Measurements from ENCODE around the gene ECE2.

ECE2 gene

DNA sequence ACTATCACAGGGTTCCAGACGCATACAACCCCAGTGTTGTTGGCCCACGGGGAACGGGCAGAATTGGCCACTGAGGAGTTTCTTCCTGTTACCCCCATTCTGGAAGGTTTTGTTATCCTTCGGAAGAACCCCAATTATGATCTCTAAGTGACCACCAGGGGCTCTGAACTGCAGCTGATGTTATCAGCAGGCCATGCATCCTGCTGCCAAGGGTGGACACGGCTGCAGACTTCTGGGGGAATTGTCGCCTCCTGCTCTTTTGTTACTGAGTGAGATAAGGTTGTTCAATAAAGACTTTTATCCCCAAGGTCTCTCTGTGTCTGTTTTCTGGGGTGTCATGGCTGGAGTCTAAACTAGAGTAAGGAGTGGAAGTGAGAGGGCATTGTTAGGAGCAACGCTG, 32.9 kb downstream of the ECE2 start:
- no peak overlapping the region for H3K4me3 ChIP-seq
- H3K27ac ChIP-seq = no peak overlapping the region
- H3K36me3 ChIP-seq = peaks cover 55 to 67% (median 63%) of the 10 kb centered on the region in 11 experiments

DNA sequence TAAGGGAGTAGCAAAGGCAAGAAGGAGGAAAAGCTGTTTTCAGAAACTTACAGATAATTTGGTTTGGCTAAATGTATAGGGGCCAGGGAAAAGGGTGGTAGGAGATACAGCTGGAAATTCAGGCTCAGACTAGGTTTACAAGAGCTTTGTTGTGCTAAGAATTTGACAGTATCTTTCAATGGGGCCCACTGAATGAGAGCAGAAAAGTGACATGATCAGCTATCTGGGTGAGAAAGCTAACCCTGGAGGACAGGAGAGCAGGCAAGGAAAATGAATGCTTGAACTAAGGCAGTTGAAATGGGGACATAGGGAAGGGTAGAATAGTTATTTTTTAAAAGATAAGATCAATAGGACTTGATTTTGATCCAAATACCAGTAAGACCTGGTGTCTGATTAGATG, 35.8 kb downstream of the ECE2 start:
- H3K9me3 ChIP-seq (replicated peaks in 1 of 11) = no peaks in the 10 kb centered on the region
- H3K4me3 ChIP-seq = no peak overlapping the region
- no peaks in the 10 kb centered on the region for H3K27me3 ChIP-seq
- H3K4me2 ChIP-seq = no peak overlapping the region
- peak overlapping the region in 1 of 11 experiments; percentile 8; a peak in 2 of 22 replicates for H3K9ac ChIP-seq
- peaks cover 10 to 14% (median 13%) of the 10 kb centered on the region in 10 experiments for H3K4me1 ChIP-seq
- H3K27ac ChIP-seq = no peak overlapping the region
- peaks cover 30 to 47% (median 44%) of the 10 kb centered on the region in 11 experiments for H3K36me3 ChIP-seq
- H4K20me1 ChIP-seq = peaks cover 9 to 41% (median 25%) of the 10 kb centered on the region in 11 experiments
- no peak for TF ChIP-seq Cebpa-rat (IDR thresholded peaks at IDR 0.05)

More for the DNA sequence above, 32.9 kb downstream of the ECE2 start:
- peaks cover 0 to 2% (median under 1%) of the 10 kb centered on the region in 10 experiments; a peak in 5 of 20 replicates for H3K4me1 ChIP-seq
- no peak overlapping the region for H3K4me2 ChIP-seq
- H3K9me3 ChIP-seq (replicated peaks in 1 of 11) = no peaks in the 10 kb centered on the region
- H3K27me3 ChIP-seq = no peaks in the 10 kb centered on the region
- H3K9ac ChIP-seq = no peak overlapping the region
- no peak for TF ChIP-seq Cebpa-rat (IDR thresholded peaks at IDR 0.05)
- peaks cover 0 to 52% (median 33%) of the 10 kb centered on the region in 11 experiments; a peak in 18 of 22 replicates for H4K20me1 ChIP-seq

DNA sequence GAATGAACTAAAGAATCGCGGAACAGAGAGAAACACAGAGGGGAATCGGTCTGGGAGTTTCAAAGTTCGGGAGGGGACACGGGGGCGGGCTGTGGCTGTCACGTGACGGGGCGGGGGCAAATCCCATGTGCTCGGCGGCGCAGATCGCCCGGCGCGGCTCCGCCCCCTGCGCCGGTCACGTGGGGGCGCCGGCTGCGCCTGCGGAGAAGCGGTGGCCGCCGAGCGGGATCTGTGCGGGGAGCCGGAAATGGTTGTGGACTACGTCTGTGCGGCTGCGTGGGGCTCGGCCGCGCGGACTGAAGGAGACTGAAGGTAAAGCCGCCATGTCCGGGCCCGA, 38.5 kb downstream of the ECE2 start, which contains the start of gene EIF4G1:
Gene EIF4G1, plus strand, starts transcription at position 244 of the 337 bp plus-strand sequence. CDS start 1,191 bp downstream, outside the sequence.
- peak within 1 kb of the TSS; percentile 95 to 99 (median 98) for H3K27ac ChIP-seq

DNA sequence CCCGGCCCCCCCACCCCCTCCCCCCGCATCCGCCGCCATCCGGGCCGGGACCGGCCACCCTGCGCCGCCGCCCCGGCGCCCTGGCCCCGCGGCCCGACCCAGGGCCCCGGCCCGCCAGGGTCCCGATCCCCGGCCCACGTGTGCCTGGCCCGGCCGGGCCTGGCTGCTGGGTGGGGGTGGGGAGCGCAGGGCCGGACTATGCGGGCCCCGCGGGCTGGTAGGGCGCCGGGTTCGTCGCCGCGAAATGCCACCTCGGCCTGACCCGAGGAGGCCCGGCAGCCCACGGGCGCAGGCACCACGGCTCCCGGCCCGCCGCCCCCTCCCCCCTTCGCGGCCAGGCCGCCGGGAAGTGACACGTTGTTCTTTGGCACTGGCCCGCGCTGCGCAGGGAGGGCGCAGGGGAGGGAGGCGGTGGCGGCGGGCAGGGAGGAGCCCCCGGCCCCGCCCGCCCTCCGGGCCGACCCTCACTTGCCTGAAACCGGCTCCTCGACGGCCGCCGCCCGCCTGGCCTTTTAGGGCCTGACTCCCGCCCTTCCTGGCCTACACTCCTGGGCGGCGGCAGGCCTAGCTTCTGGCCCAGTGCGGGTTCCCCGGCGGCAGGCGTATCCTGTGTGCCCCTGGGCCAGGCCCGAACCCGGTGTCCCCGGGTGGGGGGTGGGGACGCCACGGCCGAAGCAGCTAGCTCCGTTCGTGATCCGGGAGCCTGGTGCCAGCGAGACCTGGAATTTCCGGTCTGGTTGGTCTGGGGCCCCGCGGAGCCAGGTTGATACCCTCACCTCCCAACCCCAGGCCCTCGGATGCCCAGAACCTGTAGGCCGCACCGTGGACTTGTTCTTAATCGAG, 39.1 kb downstream of the ECE2 start:
- peak overlapping the region; percentile 80 to 98 (median 91) for H3K4me3 ChIP-seq
- H3K9ac ChIP-seq = peak overlapping the region; percentile 93 to 99 (median 98)
- peak overlapping the region; percentile 95 to 99 (median 98) for H3K27ac ChIP-seq
- peaks cover 41 to 52% (median 49%) of the 10 kb centered on the region in 11 experiments for H4K20me1 ChIP-seq
- peaks cover 31 to 48% (median 45%) of the 10 kb centered on the region in 11 experiments for H3K36me3 ChIP-seq
- peaks cover 40 to 47% (median 45%) of the 10 kb centered on the region in 10 experiments for H3K4me1 ChIP-seq
- no peaks in the 10 kb centered on the region for H3K27me3 ChIP-seq
- H3K4me2 ChIP-seq = peak overlapping the region; percentile 82 to 98 (median 97)
- no peak for TF ChIP-seq Cebpa-rat (IDR thresholded peaks at IDR 0.05)
- no peaks in the 10 kb centered on the region for H3K9me3 ChIP-seq (replicated peaks in 1 of 11)

More for the DNA sequence above, 38.5 kb downstream of the ECE2 start, which contains the start of gene EIF4G1:
- Histone ChIP-seq H3K4me1 (peaks cover 37 to 41% (median 40%) of the 10 kb centered on the region in 10 experiments), H3K9me3 (replicated peaks in 1 of 11) (no peaks in the 10 kb centered on the region), H3K27me3 (no peaks in the 10 kb centered on the region), H4K20me1 (peaks cover 36 to 46% (median 44%) of the 10 kb centered on the region in 11 experiments), H3K4me2 (peak within 1 kb of the TSS; percentile 82 to 98 (median 97)), H3K36me3 (peaks cover 31 to 47% (median 44%) of the 10 kb centered on the region in 11 experiments), H3K4me3 (peak within 1 kb of the TSS; percentile 80 to 98 (median 91)), H3K9ac (peak within 1 kb of the TSS; percentile 93 to 99 (median 98))
- TF ChIP-seq Cebpa-rat (IDR thresholded peaks at IDR 0.05) = no peak

DNA sequence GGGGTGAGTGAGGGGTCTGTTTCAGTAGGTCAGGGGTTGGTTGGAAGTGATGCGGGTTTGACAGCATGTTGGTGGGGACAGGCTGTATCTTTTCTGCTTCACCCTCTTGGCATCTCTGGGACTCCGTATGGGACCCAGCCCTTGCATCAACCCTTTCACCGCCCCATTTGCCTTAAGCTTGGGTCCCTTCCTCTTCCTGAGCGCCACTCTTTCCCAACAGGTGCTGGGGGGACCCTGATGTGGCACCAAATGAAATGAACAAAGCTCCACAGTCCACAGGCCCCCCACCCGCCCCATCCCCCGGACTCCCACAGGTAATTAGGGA, 39.7 kb downstream of the ECE2 start:
- Histone ChIP-seq H3K4me2 (peak overlapping the region; percentile 82 to 98 (median 97)), H3K9ac (peak overlapping the region; percentile 93 to 99 (median 98)), H3K4me3 (peak overlapping the region; percentile 80 to 98 (median 91)), H3K36me3 (peaks cover 32 to 48% (median 46%) of the 10 kb centered on the region in 11 experiments), H4K20me1 (peaks cover 45 to 58% (median 54%) of the 10 kb centered on the region in 11 experiments), H3K27me3 (no peaks in the 10 kb centered on the region), H3K9me3 (replicated peaks in 1 of 11) (no peaks in the 10 kb centered on the region), H3K4me1 (peaks cover 40 to 52% (median 48%) of the 10 kb centered on the region in 10 experiments), H3K27ac (peak overlapping the region; percentile 95 to 99 (median 98))
- TF ChIP-seq Cebpa-rat (IDR thresholded peaks at IDR 0.05) = no peak

DNA sequence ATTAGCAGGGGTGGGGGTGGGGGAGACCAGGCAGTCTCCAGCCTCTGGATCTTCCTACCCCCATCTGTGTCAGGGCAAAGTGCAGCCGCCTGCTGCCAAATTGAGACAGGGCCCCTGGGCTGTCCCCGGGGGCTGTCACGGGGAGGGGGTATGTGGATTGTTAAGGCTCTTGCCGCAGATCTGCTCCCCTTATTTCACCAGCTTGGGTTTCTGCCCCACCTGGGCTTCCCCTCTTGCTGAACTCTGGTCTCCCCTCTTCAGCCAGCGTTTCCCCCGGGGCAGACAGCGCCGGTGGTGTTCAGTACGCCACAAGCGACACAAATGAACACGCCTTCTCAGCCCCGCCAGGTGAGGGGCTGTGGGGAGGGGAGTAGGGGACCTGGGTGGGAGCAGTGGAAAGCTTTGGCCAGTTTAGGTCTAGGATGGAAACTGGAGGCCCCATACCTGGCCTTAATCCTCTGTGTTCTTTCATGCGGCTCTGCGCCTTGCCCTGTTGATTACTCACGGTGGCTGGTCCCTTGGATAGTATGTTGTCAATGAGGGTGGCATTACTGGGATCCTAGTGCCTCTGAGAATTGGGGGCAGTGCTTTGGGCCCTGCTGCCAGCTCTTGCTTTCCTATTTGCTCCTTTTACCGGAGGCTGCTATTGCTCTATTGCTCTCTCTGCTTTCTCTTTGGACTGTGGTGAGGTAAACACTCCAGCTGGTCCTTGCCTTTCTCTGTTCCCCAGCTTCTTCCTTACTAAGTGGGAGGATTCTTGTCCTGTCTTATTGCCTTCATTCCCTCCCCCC, 40.2 kb downstream of the ECE2 start:
- no peaks in the 10 kb centered on the region for H3K9me3 ChIP-seq (replicated peaks in 1 of 11)
- H3K27me3 ChIP-seq = no peaks in the 10 kb centered on the region
- H3K4me3 ChIP-seq = peak overlapping the region; percentile 80 to 98 (median 91)
- peaks cover 40 to 58% (median 50%) of the 10 kb centered on the region in 10 experiments for H3K4me1 ChIP-seq
- H3K36me3 ChIP-seq = peaks cover 38 to 53% (median 52%) of the 10 kb centered on the region in 11 experiments
- H3K27ac ChIP-seq = peak overlapping the region in 10 of 11 experiments; percentile 19 to 99 (median 98); a peak in 18 of 22 replicates
- H3K4me2 ChIP-seq = peak overlapping the region; percentile 82 to 98 (median 97)
- peak overlapping the region; percentile 93 to 99 (median 98) for H3K9ac ChIP-seq
- TF ChIP-seq Cebpa-rat (IDR thresholded peaks at IDR 0.05) = no peak
- H4K20me1 ChIP-seq = peaks cover 51 to 63% (median 60%) of the 10 kb centered on the region in 11 experiments

DNA sequence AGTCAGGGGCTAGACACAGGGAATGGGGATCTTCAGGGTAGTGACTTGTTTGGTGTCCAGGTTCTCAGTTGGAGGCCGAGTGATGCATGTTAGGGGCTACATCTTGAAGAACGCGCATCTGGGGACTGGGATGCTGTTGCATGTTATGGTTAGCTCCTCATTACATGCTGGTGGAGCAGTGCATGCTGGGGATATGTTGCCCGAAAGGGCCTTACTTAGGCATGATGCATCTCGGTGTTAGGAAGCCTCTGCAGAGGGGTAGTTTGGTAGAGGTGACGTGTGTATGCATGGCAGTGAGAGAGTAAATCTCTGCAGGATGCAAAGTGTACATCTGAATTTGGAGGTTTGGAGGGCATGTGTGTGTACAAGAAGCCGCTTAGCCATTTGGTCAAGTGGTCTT, 41.0 kb downstream of the ECE2 start:
- peak overlapping the region in 1 of 11 experiments; percentile 98; a peak in 1 of 22 replicates for H3K27ac ChIP-seq
- peaks cover 45 to 61% (median 59%) of the 10 kb centered on the region in 11 experiments for H3K36me3 ChIP-seq
- no peaks in the 10 kb centered on the region for H3K9me3 ChIP-seq (replicated peaks in 1 of 11)
- peak overlapping the region; percentile 82 to 98 (median 97) for H3K4me2 ChIP-seq
- peak overlapping the region; percentile 14 to 98 (median 88); a peak in 19 of 20 replicates for H3K4me3 ChIP-seq
- H4K20me1 ChIP-seq = peaks cover 58 to 70% (median 67%) of the 10 kb centered on the region in 11 experiments
- peaks cover 40 to 65% (median 50%) of the 10 kb centered on the region in 10 experiments for H3K4me1 ChIP-seq
- no peak for TF ChIP-seq Cebpa-rat (IDR thresholded peaks at IDR 0.05)
- H3K27me3 ChIP-seq = no peaks in the 10 kb centered on the region
- H3K9ac ChIP-seq = peak overlapping the region; percentile 93 to 99 (median 98); a peak in 18 of 22 replicates

DNA sequence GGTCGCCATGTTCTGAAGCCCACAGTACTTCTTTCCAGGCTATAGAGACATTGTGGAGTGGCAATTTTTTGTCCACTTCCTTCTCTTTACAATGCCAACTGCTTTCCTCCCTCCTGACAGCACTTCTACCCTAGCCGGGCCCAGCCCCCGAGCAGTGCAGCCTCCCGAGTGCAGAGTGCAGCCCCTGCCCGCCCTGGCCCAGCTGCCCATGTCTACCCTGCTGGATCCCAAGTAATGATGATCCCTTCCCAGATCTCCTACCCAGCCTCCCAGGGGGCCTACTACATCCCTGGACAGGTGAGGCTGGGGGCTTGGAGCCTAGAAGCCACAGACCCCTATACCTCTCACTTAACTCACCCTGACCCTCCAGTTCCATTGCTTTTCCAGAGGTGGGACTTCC, 41.4 kb downstream of the ECE2 start:
- Histone ChIP-seq H3K27me3 (no peaks in the 10 kb centered on the region), H3K4me1 (peaks cover 40 to 67% (median 50%) of the 10 kb centered on the region in 10 experiments), H3K9ac (peak overlapping the region in 10 of 11 experiments; percentile 2 to 99 (median 96); a peak in 11 of 22 replicates), H3K4me2 (peak overlapping the region; percentile 82 to 98 (median 97)), H3K9me3 (replicated peaks in 1 of 11) (no peaks in the 10 kb centered on the region), H3K4me3 (peak overlapping the region; percentile 14 to 98 (median 88); a peak in 13 of 20 replicates), H4K20me1 (peaks cover 62 to 74% (median 71%) of the 10 kb centered on the region in 11 experiments), H3K36me3 (peaks cover 49 to 65% (median 63%) of the 10 kb centered on the region in 11 experiments), H3K27ac (no peak overlapping the region)
- no peak for TF ChIP-seq Cebpa-rat (IDR thresholded peaks at IDR 0.05)
